ENCODE data around the gene SLC4A1AP.

DNA sequence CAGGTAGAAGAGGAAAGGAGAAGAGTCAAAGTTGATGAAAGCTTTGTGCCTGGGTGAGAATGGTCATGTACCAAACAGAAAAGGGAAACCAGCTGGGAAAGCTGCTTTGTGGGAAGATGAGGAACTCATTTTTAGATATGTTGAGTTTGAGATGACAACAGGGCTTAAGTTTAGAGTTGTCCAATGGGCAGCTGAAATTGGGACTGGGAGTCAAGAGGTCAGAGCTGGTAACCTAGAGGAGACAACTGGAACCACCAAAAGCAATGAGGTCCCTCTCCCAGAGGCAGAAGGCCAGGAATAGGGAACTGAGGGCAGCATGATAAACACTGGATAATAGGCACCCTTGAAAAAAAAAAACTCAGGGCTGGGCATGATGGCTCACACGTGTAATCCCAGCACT is 48.8 kb downstream of the SLC4A1AP start:
- no peak for TF ChIP-seq RAD21 (conservative IDR thresholded peaks at IDR 0.05)
- TF ChIP-seq, protein P1, sequence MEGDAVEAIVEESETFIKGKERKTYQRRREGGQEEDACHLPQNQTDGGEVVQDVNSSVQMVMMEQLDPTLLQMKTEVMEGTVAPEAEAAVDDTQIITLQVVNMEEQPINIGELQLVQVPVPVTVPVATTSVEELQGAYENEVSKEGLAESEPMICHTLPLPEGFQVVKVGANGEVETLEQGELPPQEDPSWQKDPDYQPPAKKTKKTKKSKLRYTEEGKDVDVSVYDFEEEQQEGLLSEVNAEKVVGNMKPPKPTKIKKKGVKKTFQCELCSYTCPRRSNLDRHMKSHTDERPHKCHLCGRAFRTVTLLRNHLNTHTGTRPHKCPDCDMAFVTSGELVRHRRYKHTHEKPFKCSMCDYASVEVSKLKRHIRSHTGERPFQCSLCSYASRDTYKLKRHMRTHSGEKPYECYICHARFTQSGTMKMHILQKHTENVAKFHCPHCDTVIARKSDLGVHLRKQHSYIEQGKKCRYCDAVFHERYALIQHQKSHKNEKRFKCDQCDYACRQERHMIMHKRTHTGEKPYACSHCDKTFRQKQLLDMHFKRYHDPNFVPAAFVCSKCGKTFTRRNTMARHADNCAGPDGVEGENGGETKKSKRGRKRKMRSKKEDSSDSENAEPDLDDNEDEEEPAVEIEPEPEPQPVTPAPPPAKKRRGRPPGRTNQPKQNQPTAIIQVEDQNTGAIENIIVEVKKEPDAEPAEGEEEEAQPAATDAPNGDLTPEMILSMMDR (IDR thresholded peaks at IDR 0.05; ENCODE audit: poor library complexity, severe bottlenecking), result no peak
- TF ChIP-seq TAF1 (IDR thresholded peaks at IDR 0.05; ENCODE audit: low read depth), result no peak
- TF ChIP-seq POLR2AphosphoS5 (IDR thresholded peaks at IDR 0.05), result no peak
- TF ChIP-seq EZH2 (IDR thresholded peaks at IDR 0.05; ENCODE audit: borderline replicate concordance, insufficient read depth, low read length, poor library complexity, severe bottlenecking), result no peak
- TF ChIP-seq, protein P2, sequence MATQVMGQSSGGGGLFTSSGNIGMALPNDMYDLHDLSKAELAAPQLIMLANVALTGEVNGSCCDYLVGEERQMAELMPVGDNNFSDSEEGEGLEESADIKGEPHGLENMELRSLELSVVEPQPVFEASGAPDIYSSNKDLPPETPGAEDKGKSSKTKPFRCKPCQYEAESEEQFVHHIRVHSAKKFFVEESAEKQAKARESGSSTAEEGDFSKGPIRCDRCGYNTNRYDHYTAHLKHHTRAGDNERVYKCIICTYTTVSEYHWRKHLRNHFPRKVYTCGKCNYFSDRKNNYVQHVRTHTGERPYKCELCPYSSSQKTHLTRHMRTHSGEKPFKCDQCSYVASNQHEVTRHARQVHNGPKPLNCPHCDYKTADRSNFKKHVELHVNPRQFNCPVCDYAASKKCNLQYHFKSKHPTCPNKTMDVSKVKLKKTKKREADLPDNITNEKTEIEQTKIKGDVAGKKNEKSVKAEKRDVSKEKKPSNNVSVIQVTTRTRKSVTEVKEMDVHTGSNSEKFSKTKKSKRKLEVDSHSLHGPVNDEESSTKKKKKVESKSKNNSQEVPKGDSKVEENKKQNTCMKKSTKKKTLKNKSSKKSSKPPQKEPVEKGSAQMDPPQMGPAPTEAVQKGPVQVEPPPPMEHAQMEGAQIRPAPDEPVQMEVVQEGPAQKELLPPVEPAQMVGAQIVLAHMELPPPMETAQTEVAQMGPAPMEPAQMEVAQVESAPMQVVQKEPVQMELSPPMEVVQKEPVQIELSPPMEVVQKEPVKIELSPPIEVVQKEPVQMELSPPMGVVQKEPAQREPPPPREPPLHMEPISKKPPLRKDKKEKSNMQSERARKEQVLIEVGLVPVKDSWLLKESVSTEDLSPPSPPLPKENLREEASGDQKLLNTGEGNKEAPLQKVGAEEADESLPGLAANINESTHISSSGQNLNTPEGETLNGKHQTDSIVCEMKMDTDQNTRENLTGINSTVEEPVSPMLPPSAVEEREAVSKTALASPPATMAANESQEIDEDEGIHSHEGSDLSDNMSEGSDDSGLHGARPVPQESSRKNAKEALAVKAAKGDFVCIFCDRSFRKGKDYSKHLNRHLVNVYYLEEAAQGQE (IDR thresholded peaks at IDR 0.05; ENCODE audit: borderline replicate concordance), result no peak
- TF ChIP-seq EP300 (conservative IDR thresholded peaks at IDR 0.05; ENCODE audit: poor library complexity, severe bottlenecking), result no peak
- TF ChIP-seq MXI1 (conservative IDR thresholded peaks at IDR 0.05; ENCODE audit: poor library complexity, severe bottlenecking), result no peak
- TF ChIP-seq SMC3 (conservative IDR thresholded peaks at IDR 0.05; ENCODE audit: poor library complexity), result no peak

Data from neural cell (in vitro differentiated cells).